Sciatic nerve (tissue), 2 donors: Measurements from ENCODE around the gene TCERG1L. TPM values are rescaled to one million over a fixed set of nuclear protein-coding genes. Genes with fewer than 3 reads are reported as not detected.
"Not testable (repeated sequence)": the region's sequence is repeated elsewhere in the genome, so short reads cannot be mapped to it uniquely, and the experiment has no call there.

Source experiments
- ATAC-seq: fragments of 200-7000 bp; cut with Tn5 transposase; one replicate; pipeline ENCODE4 v1.9.1; 2020; ENCODE audit warnings: mild to moderate bottlenecking, moderate library complexity
- DNase-seq: peaks from one replicate; pipeline ENCODE4 v3.0.0-alpha.2; 2020; ENCODE audit warnings: low spot score
- intact Hi-C: fragments of 100-400 bp; cut with DNase I; formaldehyde crosslinking; loops from one replicate; pipeline ENCODE4 v1.14.2; 2022
- total RNA-seq: library from RNA; stranded (reverse); fragmentation: NEBNext Ultra II Directional; extraction: Animal tissue kit (Norgen Biotek cat#: 25700); gene quantifications from one replicate; pipeline ENCODE4 v1.2.1, GENCODE V29; 2021
- donor health status: DM: no; HTN: no; CAD: no.
- donor health status: DM: no; HTN: no; CAD: no.

The TCERG1L gene
- total RNA-seq, 1 donor from 2014 or later, result 0.22 TPM

DNA sequence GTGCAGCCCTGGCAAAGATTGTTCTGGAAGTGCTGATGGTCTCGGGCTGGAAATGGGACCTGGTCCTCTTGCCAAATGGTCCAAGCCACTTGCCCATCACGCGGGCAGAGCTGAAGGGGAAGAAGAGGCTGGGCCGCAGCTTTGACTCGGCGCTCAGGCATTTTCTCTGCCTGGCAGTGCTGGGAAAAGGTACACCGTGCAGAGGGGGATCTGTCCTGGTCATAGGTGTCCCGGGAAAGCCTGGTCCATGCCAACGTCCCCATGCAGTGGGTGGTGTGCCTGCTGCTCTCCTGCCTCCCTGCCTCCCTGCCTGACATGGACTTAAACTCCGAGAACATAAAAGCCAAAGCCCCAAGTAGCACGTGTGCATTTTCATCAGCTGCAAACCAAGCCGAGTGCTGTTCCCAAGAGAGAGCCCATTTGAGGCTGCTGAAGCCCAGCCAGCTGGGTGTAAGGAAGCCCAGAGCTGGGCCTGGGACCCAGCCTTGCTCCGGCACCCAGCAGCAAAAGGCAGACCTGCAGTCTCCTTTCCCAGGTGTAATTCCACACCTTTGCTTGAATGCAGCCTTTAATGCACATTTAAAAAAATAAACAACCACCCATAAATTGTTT, 72.7 kb downstream of the TCERG1L start:
- intact Hi-C loops, result no loop called here
- ATAC-seq (no peak), DNase-seq (no peak)

DNA sequence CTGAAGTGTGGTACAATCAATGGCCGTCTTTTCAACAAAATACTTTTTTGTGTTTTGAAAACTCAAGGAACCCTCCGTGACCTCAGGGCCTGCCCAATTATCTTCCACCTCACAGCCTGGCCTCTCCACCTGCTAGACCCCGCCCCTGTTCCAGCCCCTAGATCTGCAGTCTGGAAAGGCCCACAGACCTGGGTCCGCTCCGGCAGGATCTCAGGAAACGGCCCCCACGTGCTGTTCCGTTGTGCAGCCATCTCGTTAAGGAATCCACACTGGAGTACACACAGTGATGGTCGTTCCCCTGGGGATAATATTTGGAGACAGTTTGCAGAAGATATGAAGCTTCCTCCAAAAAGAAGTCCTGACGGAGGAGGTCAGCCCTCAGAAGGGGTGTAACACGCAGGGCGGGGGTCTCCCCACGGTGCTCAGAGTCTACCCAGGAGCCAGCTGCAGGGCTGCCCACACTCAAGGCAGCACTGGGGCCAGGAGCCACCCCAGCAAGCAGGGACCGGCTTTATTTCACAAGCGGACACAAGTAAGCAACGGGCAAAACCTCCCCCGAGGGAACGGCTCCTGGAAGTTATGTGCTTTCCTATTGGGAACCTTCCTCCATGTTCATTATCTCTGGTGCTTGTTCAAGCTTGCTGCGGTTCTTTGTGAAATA, 73.4 kb downstream of the TCERG1L start:
- no peak for ATAC-seq
- intact Hi-C loops, result no loop called here
- no peak for DNase-seq

DNA sequence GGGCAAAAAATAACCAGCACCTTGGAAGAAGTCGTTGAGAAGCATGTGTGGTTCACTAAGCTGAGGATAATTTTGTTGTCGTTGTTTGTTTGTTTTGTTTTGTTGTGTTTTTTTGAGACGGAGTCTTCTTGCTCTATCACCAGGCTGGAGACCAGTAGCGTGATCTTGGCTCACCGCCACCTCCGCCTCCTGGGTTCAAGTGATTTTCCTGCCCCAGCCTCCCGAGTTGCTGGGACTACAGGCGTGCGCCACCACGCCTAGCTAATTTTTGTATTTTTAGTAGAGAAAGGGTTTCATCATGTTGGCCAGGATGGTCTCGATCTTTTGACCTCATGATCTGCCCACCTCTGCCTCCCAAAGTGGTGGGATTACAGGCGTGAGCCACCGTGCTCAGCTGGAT, 76.9 kb downstream of the TCERG1L start:
- not testable (repeated sequence) for ATAC-seq, DNase-seq

DNA sequence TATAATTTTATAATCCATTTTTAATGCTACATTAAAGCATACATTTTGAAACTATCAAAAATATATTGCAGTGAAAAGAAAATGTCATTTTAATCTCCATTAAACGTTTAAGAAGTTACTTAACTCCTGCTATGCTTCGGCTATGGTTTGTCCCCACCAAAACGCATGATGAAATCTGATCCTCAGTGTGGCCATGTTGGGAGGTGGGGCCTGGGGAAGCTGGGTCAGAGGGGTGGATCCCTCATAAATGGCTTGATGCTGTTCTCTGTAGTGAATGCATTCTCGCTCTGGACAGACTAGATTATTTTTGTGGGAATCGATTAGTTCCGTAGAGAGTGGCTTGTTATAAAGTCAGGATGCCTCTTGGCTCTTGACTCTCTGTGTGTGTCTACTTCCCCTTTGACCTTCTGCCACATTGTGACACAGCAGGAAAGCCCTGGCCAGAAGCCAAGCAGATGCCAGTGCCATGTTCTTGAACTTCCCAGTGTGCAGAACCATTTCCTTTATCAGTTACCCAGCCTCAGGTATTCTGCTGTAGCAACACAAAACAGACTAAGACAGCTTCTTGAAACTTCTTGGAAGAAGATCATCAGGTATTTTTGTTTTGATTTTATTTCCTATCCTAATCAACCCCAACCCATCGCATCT, 77.8 kb downstream of the TCERG1L start:
- ATAC-seq (no peak), DNase-seq (no peak)
- intact Hi-C loops, result no loop called here

More for the DNA sequence above, 76.9 kb downstream of the TCERG1L start:
- intact Hi-C loops, result not testable (repeated sequence)

DNA sequence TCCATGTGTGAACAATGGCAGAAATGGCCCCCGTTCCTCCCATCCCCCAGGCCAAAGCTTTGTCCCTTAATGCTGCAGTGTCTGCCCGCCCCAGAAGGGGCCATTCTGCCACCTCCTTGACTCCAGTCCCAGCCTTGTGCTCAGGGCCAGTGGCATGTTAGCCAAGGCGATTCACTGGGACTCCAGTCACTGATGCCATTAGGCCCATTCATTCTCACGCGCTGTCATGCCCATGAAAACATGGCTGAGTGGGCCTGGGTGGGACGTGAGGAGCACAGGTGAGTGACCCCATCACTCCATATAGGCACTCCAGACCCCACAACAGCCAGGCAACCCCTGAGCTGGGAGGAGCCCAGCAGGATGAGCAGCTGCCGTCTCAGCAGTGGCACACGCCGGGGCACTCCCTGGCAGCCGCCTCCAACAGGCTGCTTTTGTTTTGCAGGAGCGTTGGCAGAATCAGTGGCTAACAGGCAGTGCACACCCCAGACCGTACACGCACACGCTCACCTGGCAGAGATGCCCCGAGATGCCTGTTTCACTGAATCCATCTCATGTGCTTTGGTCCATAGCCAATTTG, 79.5 kb downstream of the TCERG1L start:
- intact Hi-C loops, result no loop called here
- ATAC-seq (no peak), DNase-seq (no peak)

DNA sequence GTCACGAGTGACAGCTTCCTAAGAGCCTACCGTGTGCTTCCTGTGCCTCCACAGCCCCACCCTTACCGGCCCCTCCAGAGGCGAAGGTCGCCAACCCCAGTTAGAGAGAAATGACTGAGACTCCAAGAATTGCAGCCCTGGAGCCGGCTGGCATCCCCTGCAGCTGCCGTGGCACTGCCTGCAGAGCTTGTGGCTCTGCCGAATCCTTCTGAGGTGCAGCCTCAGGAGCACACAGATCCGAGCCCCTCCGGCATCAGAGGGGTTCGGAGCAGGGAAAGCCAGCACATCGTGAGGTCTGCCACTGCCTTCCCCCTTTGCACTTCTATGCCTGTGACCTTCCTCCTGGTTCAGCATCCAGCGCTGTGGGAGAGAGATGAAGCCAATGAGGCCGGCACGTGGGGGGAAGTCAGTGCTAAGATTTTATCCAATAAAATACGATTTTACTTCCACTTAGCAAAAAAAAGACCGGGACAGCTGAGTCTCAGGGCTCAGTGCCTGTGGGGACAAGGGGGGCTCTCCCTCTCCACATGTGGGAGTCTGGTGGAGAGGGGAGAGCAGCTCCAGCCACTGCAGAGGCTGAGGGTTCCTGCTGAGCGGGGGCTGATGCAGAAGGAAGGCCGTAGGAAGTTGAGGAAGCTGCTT, 80.1 kb downstream of the TCERG1L start:
- DNase-seq (no peak), ATAC-seq (no peak)
- intact Hi-C loops, result no loop called here

DNA sequence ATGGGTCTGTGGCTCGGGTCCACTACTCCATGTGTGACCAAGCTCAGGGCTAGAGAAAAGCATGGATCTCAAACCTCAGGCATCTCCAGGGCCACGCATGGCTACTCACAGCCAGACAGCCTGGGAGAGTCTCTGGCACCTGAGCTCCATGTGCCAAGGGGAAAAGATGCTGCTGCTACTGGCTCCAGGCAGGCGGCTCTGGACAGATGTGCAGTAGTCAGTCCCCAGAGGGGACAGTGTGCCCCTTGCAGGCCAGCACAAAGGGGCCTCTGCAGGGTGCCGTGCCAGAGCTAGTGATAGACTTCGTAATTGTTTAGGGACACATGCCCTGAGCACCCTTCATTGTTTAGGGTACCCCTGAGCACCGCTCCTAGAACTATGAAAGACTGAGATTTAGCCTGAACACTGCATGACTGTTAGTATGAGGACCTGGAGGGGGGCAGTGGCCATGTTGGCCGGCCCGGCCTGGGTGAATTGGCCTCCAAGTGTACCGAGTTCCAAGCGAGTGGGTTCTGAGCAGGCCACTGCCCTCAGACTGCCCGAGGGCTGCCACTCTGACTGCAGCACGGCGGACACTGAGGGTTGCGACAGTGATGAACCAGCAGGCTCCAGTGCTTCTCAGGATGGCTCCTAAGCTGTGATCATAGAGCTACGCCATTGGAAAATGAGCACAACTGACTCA, 80.7 kb downstream of the TCERG1L start:
- intact Hi-C loops, result no loop called here
- DNase-seq, result no peak

DNA sequence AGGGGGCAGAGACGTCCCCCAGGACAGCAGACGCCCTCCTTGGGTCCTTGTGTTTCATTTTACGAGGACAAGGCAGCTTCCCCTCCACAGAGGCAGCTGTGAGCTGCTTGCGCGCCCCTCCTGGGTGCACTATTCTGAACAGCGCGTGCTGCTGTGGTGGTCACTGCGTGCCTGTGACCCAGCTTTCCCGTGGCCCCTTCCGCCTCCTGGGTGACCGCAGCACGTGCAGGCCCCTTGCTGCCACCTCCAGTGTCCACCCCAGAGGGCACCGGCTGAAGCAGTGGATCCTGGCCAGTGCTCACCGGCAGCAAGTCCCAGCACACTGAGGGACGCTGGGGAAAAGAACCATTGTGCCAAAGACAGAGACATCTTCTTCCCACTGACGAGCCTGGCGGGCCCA, 81.4 kb downstream of the TCERG1L start:
- intact Hi-C loops, result no loop called here
- DNase-seq (no peak), ATAC-seq (no peak)

More for the DNA sequence above, 80.7 kb downstream of the TCERG1L start:
- no peak for ATAC-seq

DNA sequence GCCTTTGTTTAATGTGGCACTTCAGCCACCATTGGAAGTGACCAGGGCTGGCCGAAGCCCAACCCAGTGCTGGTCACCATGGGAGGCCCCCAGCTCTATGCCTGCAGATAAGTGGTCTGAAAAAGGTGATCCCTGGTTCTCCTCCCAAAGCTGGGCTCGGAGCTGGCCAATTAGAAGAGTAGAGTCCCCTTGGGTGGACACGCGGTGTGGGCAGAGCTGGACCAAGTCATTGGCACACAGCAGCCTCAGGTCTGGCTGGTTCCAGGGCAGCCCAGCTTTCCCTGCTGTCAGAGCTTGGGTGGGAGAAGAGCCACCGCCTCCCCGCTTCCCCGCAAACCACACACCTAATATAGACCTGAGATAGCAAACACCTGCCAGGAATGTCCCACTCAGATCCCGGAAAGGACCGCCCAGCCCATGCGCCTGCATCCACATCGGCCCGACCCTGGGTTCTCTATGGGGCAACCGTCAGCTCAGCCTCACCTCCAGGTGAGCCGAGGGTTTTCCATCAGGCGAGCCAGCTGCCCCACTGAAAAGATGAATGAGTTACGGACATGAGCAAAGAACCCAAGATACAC, 84.3 kb downstream of the TCERG1L start:
- intact Hi-C loops, result no loop called here
- no peak for ATAC-seq
- no peak for DNase-seq

DNA sequence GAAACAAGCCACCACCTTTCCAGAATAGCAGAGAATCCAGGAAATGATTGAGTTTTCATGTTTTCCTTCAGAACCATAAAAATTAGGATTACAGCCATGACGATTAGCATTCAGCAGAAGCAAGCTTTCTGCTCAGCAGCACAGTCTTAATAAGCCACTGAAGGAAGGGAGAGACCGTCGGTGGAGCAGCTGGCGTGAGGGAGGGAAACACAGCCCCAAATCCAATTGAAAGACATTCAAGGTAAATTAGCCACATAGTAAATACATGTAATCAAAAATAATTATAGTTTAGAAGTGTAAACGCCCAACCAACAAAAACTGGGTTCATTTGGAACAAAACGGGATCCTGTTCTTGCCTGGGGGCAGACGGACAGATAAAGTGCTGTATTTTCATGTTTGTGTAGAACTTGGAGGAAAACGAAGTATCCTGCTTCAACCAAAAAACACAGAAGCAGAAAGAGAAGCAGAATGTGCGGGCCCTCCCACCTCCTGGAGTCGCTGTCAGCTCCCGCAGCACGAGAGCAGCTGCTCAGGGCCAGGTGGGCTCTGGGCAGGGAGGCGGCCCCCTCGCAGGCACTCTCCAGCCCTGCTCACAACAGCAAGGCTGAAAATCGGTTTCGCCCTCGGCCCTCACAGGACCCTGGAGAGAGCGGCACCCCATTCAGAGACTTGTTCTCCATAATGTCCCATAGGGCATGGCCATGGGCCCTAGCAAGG, 84.9 kb downstream of the TCERG1L start:
- DNase-seq (no peak), ATAC-seq (no peak)
- intact Hi-C loops, result no loop called here

DNA sequence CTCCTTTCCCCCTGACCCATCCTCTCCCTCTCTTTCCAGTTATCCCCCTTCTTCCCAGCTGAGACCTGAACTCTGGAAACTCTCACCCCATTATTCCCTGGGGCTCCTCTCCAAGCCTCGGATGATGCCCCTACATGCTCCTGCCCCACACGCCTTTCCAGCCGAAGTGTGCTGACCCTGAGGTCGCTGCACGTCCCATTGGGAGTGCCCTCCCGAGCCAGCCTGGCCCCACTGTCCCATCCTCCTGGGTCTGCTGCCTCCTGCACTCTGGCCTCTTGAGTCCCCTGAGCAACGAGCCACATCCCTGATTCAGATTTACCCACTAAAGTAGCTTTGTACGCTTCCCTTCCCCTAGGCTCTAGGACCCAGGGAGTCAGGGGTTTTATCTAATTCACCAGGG, 87.4 kb downstream of the TCERG1L start:
- ATAC-seq (no peak), DNase-seq (no peak)
- intact Hi-C loops, result no loop called here

DNA sequence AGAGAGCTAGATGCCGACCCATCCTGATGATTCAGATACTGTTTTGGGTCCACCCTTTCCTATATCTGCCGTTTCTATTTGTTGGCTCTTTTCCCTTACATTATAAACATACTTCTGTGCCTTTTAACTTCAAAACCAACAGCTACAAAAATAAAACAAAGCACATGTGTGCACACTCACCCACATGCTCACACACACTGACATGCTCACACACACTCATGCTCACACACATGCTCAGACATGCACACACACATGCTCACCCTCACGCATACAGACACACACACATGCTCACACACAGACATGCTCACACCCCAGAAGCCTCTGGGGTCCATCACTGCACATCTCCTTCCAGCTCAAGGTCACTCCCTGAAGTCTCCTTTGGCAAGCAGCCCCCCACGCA, 88.1 kb downstream of the TCERG1L start:
- intact Hi-C loops, result no loop called here
- ATAC-seq (no peak), DNase-seq (no peak)

DNA sequence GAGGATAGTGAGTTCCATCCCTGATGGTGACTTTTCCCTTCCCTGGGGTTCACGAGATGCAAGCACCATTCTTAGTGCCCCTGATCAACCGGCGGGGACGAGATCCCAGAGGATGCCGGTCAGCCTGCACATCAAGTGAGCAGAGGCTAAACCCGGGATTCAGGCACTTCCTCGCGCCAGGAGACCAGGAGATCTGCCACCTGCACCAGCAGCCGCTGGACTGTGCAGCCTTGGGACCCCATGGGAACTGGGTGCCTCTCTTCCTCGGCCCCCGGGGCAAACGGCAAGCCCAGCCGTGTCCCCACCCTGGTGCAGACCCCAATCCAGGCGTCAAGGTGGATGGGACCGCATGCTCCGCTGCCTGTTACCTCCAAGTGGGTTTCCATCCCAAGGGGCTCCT, 88.5 kb downstream of the TCERG1L start:
- intact Hi-C loops, result no loop called here
- DNase-seq (no peak), ATAC-seq (no peak)

DNA sequence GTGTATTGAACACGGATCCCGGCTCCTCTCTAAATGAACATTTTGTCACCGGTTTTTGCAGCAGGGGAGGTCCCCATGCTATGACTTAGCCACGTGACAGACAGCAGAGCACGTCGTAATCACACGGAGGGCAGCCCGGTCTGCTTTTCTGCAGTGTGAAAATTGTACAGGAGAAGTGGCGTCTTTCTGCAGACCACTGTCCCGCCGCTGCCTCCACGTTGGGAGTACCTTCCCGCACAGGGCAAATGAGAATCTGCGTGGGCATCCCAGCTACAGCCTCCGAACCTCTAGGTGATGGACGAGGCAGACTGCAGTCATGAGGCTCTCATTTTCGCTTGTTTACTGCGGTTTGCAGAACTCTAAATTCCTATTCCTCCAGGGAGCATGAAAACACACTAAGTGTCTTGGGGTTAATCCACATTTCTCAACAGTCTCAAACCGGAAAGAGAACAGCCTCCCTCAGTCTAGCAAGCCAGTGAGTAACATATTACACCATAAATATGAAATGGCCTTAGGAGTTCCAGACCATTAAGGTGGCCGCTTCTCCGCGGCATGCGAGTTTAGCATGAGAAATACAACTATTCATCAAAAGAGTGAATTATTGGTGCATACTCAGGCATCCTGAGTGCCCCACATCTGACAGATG, 89.8 kb downstream of the TCERG1L start:
- intact Hi-C loops, result no loop called here
- DNase-seq, result no peak

DNA sequence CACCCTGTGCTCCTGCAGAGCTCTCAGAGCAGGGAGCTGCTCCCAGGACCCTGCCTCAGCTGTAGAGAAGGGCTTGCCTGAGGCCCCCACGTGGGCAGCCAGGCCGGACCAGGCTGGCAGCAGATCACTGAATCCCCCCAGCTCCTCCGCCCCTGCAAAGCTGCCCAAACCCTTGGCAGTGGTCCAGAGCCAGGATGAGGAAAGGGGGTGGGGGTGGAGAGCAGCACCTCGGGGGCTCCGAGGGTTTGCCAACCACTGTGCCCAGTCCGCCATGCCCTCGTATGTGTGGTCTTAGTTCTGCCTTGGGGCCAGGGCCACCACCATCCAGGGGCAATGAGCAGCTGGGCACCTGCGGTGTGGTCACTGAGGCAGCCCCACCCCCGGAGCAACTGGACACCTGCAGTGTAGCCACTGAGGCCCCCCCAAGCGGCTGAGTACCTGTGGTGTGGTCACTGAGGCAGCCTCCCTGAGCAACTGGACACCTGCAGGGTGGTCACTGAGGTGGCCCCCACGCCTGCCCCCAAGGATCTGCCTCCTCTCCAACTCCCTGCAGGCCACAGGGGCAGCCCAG, 90.8 kb downstream of the TCERG1L start:
- no peak for DNase-seq
- intact Hi-C loops, result no loop called here
- no peak for ATAC-seq

More for the DNA sequence above, 89.8 kb downstream of the TCERG1L start:
- peak; percentile 31 for ATAC-seq

DNA sequence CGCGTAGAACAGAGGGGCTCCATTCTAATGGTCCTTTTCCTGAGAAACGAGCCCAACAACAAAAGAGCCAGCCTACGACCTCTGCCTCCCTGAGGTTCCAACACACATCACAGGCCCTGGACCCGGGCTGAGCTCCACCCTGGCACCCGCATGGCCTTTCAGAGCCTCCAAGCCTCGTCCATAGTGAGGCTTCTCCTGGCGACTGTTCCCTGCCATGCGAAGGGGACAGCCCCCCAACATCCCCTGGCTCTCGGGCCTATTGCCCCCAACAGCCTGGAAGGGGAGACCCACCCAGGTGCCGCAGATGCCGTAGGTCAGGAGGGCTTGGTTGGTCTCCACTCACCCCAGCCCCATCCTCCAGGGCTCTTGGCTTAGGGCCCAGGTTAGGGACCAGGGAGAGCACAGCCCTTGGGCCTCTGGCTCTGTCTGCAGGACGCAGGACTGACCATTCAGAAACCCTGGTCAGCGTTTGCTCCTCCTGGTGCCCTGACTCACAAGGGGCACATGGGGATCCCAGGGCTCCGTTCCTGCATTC, 91.5 kb downstream of the TCERG1L start:
- DNase-seq, result no peak
- ATAC-seq, result no peak
- intact Hi-C loops, result no loop called here

DNA sequence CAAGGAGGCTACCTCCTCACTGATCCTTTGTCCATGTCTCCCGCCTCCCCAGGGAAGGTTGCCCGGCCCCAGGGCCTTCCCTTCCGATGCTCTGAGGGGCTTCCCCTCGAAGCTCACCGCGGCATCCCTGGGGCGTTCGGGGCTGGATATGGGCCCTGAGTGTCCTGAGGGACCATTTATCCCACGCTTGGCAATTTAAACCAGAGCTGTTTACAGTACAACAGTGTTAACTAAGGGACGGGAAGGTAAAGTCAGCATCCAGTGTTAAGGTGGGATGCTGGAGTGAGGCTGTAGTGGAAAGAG, 92.0 kb downstream of the TCERG1L start:
- intact Hi-C loops, result no loop called here
- no peak for ATAC-seq
- no peak for DNase-seq
